ENCODE data around the gene FRMPD1.

DNA sequence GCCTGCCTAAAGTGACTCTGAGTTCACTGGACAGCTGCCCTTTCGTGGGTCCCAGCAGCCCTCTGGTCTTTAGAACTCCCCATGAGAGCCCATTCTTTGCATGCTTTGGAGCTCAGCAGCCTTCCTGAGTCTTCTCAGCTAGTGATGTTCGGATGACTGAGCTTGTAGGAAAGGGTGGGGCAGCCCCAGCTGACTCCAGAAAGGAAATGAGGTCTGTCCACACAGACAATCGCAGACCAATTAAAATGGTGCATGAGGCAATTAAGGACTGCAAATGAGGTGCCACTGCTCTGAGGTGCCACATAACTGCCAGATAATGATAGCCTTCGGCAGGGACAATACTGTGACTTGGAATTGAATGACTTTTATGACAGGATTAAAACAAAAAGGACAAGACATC lies 32.9 kb upstream of the FRMPD1 start:
- TF ChIP-seq, protein P1, sequence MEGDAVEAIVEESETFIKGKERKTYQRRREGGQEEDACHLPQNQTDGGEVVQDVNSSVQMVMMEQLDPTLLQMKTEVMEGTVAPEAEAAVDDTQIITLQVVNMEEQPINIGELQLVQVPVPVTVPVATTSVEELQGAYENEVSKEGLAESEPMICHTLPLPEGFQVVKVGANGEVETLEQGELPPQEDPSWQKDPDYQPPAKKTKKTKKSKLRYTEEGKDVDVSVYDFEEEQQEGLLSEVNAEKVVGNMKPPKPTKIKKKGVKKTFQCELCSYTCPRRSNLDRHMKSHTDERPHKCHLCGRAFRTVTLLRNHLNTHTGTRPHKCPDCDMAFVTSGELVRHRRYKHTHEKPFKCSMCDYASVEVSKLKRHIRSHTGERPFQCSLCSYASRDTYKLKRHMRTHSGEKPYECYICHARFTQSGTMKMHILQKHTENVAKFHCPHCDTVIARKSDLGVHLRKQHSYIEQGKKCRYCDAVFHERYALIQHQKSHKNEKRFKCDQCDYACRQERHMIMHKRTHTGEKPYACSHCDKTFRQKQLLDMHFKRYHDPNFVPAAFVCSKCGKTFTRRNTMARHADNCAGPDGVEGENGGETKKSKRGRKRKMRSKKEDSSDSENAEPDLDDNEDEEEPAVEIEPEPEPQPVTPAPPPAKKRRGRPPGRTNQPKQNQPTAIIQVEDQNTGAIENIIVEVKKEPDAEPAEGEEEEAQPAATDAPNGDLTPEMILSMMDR (IDR thresholded peaks at IDR 0.05) = no peak
- TF ChIP-seq RNF2 (IDR thresholded peaks at IDR 0.05; ENCODE audit: borderline replicate concordance, low read depth) (no peak), TFCP2L1 (CRISPR knock-in tag; IDR thresholded peaks at IDR 0.05) (no peak), CHD2 (IDR thresholded peaks at IDR 0.05; ENCODE audit: low read length, partially characterized antibody) (no peak), POLR2A (IDR thresholded peaks at IDR 0.05; ENCODE audit: low read length) (no peak), MAZ (IDR thresholded peaks at IDR 0.05; ENCODE audit: borderline replicate concordance, low read depth, low read length) (no peak), RAD21 (conservative IDR thresholded peaks at IDR 0.05 in 1 of 2, IDR thresholded peaks at IDR 0.05 in 1 of 2) (no peak), BHLHE40 (IDR thresholded peaks at IDR 0.05; ENCODE audit: low read depth, low read length) (no peak), CBX8 (IDR thresholded peaks at IDR 0.05) (no peak), RFX5 (IDR thresholded peaks at IDR 0.05) (no peak), SMC3 (IDR thresholded peaks at IDR 0.05) (no peak), MYC (IDR thresholded peaks at IDR 0.05; ENCODE audit: borderline replicate concordance, low read length) (no peak), ESRRA (IDR thresholded peaks at IDR 0.05; ENCODE audit: borderline replicate concordance, low read length) (no peak)
- TF ChIP-seq, protein P2, sequence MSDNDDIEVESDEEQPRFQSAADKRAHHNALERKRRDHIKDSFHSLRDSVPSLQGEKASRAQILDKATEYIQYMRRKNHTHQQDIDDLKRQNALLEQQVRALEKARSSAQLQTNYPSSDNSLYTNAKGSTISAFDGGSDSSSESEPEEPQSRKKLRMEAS (IDR thresholded peaks at IDR 0.05) = no peak
